ENCODE measurements around the gene ADRA2C.
"Not testable (repeated sequence)": the region's sequence is repeated elsewhere in the genome, so short reads cannot be mapped to it uniquely, and the experiment has no call there.

The ADRA2C gene

DNA sequence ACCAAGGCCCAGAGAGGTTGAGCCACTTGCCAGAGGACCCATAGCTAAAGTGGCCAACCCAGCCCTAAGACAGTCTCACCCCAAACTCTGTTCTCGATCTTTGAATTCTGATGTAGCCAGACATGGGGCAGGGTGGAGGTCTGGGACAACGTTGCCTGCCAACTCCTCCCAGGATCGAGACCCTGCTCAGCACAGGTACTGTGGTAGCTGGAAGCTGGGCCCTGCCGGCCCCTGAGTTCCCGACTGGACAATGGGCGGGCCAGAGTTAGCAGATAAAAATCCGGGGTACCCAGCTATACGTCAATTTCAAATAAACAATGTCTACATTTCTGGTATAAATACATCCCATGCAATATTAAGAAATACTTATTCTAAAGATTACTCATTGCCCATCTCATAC, 35.3 kb downstream of the ADRA2C start:
- no peak for DNase-seq

DNA sequence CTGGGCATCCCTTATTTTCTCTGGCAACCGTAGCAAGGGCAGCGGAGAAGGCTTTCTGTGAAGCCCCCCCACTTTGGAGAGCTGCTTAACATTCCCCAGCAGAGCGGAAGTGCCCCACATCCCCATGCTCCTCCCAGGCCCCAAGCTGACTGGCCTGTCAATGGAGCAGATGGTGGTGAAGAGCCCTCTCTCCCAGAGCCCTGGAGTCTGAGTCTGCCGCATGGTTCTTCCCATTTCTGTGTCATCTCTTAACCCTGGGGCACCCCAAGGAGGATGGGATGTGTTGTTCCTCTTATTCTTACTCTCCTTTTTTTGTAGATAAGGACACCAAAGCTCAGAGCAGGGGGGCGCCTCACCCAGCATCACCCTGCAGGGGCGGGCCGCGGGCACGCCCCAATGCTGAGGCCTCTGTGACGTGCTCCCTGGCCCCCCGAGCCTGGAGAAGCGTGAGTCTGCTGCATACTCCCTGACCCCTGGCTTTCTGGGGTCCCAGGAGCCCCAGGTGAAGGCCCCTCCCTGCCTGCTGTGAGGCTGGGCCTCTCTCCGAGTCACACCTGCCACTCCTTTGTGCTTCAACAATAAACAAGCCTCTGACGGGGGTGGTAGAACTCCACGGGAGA, 35.9 kb downstream of the ADRA2C start:
- DNase-seq: peak; percentile 59

DNA sequence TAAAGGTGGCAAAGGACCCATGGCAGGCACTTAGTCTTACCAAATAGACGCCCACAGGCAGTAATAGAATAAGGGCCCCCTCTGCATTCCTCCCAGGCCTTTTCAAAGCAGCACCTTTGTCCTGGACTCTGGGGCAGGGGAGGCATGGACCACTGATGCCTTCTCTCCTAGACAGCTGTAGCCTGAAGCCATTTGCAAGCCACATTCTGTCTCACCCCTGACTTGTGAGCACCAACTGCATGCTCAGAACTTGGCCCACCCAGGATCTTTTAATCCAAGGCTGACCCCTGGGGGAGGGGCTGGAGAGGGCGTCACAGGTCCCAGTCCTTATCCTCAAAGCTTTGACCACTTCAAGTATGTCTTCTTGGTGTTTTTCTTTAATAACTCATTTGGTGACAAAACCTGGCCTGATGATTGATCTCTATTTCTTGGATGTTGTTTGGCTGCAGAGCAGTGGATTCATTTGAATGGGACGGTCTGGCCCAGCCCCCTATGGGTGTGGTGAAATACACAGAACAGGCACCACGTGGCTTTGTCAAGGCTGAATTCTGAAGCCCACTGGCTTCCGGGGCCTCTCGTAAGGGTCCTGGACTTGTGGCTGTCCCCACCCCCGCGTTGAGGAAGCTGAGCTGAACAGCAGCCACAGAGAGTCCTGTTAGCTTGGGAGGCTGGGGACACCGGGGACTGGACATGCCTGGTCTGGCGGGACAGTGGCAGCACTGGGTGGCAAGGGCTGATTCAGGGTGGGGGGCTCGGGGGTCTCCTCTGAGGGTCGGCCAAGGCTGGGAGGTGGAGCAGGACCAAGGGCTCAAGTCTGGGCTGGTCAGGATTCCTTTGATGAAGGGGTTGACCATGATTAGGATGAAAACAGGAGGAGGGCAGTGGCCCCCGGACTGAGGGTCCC, 36.6 kb downstream of the ADRA2C start:
- DNase-seq: peak; percentile 39

DNA sequence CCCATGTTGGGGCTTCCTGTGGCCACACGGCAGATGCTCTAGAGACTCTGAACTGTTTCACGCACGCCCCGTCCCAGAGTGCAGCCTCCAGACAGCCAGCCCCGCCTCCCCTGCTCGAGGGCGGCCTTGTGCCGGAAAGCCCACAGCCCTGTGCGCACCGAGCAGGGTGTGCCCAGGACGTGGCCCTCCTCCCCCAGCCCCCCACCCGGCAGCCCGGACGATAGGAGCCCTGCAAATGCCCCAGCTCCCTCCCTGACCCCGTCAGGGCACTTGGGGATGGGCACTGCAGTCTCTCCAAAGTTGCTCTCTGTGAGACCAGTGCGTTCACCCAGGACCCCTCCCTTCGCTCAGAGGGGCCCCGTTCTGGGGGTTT, 37.3 kb downstream of the ADRA2C start:
- DNase-seq: no peak

DNA sequence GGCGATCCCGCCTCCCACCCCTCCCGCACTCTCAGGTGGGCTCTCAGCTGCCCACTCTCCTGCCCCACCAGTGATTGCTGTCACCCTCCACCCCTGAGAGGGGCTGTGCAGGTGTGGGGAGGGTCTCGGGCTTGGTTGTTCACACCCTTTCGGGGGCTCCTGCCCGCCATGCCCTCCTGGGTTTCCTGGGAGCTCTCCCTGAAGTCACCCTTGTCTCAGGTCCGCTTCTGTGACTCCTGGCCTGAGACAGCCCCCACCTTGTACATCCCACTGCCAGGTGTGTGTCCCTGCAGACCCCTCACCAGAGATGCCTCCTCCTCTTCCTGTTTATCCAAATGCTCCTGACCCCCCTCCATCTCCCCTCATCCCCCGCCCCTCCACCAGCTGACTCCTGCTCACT, 37.8 kb downstream of the ADRA2C start:
- DNase-seq: no peak

DNA sequence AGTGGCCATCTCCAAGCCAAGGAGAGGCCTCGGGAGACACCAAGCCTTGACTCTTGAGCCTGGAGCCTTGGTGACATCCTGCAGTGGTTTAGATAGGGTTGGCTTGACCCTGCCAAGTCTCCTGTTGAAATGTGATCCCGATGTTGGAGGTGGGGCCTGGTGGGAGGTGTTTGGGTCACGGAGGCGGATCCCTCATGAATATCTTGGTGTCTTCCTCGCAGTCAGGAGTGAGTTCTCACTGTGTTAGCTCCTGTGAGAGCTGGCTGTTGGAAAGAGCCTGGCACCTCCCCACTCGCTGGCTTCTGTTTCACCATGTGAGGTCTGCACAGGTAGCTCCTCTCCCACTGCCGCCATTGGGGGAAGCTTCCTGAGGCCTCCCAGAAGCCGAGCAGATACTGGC, 38.8 kb downstream of the ADRA2C start:
- DNase-seq: no peak

DNA sequence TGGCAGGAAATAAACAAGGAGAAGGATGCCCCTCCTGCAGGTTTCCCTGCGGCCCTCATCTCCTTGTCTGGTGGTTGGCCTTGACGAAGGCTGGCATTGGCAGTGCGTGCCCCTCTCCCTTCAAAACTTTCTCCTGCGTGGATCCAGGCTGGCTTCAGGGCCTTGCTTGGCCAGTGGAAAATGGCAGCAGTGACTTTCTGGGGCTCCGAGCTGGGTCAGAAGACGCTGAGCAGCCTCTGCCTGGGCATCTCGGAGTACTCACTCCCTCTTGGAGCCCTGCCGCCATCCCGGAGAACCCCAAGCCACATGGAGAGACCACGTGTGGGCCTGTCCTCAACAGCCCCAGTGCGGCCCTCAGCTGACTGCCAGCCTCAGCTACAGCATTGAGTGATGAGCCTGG, 39.5 kb downstream of the ADRA2C start:
- DNase-seq: no peak

DNA sequence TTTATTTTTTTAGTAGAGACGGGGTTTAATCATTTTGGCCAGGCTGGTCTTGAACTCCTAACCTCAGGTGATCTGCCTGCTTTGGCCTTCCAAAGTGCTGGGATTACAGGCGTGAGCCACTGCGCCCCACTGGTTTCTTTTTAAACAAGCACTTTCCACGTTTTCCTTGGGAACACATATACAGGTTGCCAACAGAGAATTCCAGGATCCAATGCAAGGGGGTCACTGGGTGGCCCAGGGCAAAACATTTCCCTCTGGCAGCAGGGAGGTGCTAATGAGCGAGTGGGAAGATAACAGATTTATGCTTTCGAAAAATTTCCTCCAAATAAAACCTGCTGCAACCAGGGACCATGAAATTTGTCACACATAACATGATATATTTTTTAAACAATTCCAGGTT, 41.1 kb downstream of the ADRA2C start:
- peak; percentile 29 for DNase-seq

DNA sequence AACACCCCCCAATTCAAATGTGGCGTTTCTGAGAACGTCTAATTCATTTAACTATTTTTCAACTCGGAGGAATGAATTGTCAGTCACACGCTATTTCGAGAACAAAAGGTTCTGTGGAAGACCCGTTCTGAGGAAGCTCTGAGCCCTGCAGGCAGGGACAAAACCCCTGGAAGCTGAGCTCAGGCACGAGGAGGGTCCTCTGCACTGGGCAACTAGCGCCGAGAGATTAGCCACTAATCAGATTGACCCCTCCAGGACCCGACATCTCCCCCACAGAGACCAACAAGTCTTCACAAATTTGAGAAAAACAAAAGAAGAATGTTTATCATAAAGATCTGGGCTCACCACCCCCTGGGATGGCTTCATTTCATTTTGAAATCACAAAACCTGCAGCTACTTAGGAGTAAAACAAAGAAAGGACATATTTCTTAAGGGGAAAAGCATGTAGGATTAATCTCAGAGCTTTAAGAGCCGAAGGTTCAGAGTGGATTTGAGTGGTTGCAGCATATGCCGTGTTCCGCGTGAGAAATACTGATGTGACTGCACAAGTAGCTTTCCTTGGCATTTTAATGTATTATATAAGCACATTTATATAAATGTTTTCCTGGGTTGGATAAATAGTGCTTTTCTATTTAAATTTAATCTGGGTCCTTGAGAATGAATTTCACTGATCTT, 41.8 kb downstream of the ADRA2C start:
- DNase-seq: peak; percentile 92

DNA sequence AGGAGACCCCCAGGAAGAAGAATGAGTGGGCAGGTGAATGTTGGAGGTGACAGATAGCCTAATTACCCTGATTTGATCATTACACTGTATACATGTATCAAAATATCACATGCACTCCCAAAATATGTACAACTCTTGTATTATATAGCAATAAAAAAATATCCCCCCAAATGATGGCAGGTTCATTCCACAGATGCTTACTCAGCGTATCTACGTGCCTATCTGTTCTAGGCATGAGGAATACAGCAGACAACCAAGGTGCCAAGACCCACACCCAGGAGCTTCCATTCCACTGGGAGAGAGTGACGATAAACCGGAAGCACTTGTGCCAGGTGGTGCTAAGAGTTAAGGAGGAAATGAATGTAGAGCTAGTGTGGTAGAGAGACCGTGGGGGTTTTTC, 42.4 kb downstream of the ADRA2C start:
- peak; percentile 46 for DNase-seq

DNA sequence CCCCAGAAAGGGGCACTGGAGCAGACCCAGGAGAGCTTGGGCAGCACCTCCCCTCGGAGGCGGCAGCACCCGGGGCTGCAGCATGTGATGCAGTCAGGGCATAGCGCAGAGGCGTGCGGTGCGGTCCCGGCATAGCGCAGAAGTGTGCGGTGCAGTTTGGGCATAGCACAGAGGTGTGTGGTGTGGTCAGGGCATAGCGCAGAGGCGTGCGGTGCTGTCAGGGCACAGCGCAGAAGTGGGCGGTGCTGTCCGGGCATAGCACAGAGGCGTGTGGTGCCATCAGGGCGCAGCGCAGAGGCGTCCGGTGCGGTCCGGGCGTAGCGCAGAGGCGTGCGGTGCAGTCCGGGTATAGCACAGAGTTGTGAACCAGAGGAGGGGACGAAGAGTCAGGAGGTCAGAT, 42.8 kb downstream of the ADRA2C start:
- no peak for DNase-seq

DNA sequence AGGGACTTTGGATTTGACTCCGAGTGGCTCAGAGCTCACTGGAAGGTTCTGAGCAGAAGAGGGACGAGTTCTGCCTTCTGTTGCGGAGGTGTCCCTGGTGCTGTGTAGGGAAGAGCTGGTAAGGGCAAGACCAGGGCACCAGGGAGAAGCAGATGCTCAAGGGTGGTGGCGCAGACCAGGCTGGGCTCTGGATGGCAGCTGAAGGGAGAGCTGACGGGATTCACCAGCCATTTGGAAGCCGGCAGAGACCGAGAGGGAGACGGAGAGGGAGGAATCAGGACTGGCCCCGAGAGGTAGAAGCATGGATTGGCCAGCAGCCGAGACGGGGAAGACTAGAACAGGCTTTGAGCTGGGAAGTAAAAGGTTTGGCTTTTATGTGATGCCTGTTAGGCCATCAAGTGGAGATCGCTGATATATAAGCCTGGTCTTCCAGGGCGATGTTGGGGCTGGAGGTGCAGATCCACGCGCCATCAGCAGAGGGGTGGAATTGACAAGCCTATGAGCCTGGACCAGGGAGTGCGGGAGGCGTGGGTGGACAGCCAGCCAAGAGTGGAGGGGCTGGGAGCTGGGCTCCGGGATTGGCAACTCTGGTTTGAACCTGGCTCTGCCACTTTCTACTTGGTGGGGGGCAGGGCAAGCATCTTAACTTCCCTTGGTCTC, 43.4 kb downstream of the ADRA2C start:
- no peak for DNase-seq

DNA sequence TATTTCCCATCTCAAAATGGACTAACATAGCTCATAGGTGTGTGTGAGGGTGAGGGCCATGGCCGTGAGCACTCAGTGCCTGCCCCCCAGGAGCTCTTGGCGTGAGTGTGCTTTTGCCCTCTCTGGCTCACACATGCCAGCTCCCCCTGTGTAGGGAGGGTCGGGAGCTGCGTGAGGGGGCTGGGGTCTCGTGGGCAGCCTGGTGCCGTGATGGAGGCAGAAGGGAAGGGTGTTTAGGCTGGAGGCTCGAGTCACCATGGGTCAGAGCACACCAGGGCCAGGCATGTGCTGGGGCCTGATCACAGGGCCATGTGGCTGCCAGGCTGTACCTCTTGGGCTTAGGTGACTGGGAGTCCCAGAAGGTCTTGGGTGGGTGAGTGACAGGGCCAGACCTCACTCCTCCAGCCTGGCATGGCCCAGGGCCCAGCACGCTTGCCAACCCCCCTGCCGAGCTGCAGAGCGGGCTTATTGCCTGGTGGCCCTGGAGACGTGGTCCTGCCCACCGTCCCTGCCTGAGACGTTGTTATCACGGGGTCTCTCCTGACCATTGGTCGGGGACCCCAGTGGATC, 44.0 kb downstream of the ADRA2C start:
- DNase-seq: no peak

DNA sequence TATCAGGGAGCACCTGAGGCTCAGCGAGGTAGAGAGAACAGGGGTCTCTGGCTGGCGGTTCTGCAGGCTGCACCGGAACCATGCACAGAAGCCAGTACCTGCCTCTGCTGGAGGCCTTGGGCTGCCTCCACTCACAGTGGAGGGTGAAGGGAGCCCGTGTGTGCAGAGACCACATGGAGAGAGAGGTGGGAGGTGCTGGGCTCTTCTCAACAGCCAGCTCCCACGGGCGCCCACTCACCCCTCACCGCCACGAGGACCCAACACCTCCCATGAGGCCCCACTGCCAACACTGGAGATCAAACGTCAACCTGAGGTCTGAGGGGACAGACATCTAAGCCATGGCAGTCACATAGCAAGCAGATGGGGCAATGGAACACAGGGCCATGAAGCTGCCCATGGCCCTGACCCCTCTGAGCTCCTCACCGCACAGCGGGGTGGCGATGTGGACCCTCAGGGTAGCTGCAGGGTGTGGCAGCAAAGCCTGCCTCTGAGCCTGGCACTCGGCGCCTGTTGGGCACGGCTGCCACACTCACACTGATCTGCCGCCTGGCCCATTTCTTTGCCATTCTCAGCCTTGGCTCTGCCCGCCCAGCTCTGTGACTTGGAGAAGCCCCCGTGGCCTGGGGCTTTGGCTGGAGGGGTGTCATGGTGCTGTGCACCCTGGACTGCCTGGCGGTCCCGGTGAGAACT, 44.8 kb downstream of the ADRA2C start:
- DNase-seq: no peak

DNA sequence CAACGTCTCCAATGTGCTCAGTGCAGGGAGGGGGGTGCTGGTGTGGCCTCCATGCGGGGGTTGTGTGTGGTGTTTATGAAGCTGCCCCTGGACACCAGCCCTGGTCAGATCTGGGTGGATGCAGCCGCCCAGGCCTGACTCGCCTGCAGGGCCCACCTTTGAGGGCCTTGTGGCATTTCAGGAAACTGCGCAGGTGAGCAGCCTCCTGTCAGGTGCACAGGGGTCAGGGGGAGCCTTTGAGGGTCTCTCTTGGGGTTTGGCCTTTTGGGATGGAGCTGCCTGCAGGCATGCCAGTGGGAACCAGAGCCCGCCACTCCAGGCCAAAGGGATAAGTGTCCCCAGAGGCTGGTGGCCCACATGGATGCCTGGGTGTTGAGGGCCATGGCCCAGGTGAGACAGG, 45.4 kb downstream of the ADRA2C start:
- no peak for DNase-seq

DNA sequence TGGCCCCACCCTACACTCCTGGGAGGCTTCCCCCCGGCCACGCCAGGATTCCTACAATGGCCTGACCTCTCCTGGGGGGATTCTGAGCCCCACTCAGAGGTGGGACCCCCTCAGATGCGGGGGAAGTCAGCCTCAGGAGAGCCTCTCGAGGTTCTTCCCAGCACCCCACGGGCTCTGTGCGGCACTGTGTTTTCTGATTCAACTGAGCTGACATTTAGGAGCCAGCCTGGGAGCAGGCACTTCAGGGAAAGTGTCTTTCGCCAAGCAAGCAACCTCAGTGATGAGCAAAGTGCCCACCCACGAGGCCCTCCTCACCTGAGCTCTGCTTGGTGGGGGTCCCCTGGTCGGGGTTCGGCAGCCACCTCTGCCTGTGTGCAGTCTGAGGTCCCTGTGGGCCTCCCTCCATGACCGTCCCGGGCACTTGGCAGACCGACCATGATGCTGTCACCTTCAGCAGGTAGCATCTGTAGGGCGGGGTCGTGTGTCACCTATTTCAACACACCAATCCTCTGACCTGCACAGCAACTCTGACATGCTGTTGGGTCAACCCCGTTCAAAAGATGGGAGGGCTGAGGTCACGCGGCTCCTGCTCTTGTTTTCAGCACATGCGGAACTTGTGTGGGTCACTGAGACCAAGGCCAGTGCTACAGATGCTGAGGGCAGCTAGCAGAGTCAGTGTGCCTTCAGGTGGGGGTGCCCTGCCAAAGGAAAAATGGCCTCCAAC, 46.2 kb downstream of the ADRA2C start:
- no peak for DNase-seq

DNA sequence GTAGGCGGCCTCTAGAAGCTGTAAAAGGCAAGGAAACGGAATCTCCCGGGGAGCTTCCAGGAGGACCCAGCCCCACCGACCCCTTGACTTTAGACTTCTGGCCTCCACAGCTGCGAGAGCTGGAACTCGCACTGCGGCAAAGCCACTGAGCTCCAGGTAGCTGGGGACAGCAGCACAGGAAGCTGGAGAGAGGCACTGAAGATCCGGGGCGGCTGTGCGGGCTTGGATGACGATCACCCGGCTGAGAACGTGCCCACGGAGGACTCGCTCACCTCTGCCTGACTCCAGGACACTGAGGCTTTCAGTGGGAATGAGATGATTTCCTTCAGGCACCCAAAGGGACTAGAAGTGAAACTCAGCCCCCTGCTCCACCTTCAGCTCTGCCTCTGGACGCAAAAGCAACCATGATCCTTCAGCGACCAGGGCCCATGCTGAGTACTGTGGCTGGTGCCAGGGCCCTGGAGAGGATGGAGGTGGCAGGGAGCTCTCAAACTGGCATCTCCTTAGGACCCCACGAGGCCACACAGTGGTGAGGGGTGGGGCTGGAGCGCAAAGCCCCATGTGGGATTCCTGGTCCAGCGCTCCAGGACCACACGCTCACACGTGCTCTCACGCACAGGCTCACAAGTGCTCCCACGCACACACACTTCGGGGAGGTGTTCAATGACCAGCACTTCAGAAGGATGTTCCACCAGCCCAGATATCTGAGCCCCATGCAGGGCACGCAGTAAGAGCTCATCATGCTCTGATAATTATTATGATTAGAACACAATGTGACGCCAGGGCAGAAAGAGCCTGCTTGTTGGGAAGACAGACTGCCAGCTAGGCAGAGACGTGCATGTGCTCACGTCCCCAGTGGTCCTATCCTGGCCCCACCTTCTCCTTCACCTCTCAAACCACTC, 47.2 kb downstream of the ADRA2C start:
- DNase-seq: no peak

DNA sequence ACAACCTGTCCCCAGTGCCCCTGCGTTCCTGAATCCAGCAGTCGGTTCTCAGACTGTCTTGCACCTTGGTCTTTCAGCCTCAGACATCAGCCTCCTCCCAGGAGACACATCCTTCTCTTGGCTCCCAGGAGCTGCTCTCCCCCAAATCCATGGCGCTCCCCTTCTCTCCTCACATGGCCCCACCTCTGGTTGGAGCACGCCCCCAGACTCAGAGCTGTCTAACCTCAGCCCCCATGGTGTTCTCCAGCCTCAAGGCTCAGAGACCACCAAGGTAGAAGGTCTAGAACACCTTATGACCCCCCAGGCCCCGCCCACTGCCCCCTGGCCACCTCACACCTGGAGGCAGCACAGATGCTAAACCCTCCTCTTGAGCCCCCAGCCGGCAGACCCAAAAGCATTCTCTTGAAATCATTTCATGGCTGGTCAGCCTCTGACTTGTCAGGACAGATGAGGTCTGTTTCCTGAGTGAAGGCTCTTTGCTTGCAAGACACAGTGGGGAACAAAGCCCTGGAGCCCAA, 47.9 kb downstream of the ADRA2C start:
- no peak for DNase-seq

DNA sequence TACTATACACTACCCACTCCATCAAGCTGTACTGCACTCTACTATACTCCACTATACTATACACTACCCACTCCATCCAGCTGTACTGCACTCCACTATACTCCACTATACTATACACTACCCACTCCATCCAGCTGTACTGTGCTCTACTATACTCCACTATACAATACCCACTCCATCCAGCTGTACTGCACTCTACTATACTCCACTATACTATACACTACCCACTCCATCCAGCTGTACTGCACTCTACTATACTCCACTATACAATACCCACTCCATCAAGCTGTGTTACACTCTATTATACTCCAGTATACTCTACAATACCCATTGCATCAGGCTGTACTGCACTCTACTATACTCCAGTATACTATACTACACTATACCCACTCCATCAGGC, 48.7 kb downstream of the ADRA2C start:
- not testable (repeated sequence) for DNase-seq

DNA sequence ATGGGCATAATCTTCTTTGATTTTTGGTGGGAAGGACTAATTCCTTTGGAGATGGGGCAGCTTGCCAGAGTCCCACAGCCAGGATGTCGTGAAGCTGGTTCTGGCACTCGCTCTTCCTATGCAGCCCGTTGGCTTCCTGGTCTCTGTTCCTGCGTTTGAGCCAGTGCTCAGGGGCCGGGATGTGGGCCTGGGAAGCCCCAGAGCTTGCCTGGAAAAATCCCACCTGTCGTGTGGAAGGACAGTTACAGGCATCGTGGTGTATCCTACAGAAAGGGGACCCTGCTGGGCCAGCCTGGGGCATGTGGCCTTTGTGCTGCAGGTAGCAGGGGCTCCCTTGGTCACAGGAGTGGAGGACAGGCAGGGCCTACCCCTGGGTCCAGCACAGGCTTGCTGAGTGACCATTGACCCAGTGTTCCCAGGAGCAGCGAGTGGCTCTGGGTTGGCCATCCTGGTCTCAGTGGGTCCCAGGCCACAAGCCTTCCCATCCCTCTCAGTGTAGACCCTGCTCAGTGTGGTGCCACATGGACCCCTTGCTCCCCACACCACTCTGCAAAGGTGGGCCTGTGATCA, 50.2 kb downstream of the ADRA2C start:
- no peak for DNase-seq
